ENCODE results near the gene MEOX2.

MEOX2 gene

GRCh38 chr7:15680446-15680845 lies 6.0 kb downstream of the MEOX2 start:
- no peak for DNase-seq

DNA sequence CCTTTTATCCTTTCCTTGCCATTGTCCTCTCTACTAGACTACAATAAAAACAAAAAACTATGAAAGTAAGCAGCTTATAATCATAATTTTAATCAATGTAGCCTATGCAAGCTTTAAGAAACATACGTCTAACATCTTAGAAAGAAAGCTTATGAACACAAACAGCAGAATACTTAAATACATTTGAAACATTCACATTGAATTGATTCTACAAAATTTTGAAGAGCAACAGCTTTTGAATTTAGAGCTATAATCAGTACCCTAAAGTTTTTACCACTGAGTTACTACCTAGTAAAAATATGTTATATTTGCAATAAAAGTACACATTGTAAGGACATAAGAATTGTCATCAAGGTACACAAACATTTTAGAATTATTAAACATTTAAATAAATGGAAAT lies 7.2 kb downstream of the MEOX2 start:
- DNase-seq: no peak

DNA sequence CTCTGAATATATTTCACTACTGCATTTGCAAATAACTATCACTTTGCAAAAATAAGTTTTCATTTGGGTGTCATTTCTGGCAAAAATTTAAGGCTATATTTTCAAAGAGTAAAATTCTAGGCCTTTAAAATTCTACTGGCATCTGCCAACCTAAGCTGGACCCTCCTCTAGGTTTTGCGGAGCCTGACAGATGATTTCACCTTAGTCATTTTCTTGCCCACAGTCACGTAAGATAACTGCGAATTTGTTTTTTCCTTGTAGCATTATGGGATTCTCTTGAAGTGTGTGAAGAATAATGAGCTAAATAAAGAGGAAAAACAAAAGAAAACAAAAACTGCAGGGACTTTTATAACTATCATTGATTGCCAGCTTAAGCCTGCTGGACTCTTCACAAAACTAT lies 7.8 kb downstream of the MEOX2 start:
- DNase-seq: no peak

DNA sequence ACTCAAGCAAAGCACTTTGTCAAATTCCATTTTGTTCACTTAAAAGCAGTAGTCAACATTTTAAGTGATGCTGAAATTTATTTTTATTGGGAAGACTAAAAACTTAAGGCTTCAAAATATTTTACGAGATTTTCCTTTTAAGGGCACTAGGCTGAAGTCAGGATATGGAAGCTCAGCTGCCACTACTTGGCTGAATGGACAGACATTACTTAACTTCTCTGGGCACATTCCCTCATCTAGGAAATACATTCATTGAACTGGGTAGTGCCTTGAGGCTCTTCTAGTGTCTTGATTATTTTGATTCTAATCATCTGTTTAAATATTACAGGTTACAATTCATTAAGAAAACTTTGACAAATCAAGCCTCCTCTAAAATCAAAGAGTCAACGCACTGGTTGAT lies 11.1 kb downstream of the MEOX2 start:
- no peak for DNase-seq

- no peak for DNase-seq
Observed at GRCh38 chr7:15674586-15674985, 11.9 kb downstream of the MEOX2 start.

- DNase-seq: no peak
Observed at GRCh38 chr7:15669443-15670090, 16.9 kb downstream of the MEOX2 start.

DNA sequence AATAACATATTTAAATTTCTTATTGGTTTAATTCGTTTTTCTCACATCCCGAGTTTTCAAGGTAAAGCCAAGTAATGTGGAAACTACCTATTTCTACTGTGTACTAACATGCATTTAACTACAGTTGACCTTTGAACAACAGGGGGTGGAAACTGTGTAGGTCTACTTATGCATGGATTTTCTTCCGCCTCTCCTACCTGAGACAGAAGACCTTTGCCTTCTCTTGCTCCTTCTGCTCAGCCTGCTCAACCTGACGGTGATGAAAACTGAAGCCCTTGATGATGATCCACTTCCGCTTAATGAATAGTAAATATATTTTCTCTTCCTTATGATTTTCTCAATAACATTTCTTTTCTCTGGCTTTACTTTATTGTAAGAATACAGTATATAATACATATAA lies 18.5 kb downstream of the MEOX2 start:
- DNase-seq: no peak

DNA sequence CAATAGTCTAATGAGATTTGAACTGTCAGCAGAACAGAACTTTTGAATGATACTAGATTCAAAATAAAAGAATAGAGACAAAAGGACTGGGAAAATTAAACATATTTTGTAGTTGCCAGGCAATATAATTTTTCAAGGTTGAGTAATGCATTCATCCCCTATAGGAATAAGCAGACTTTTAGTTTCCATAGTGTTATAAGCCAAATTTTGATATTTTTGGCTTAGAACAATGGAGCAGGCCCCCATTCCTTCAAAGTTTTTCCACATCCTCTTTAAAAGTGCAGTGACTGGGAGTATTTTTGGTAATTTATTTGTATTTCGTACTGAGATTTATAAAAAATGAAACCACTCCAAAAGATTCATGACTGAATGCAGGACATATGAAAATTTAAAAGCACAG lies 24.0 kb downstream of the MEOX2 start:
- DNase-seq: no peak

DNA sequence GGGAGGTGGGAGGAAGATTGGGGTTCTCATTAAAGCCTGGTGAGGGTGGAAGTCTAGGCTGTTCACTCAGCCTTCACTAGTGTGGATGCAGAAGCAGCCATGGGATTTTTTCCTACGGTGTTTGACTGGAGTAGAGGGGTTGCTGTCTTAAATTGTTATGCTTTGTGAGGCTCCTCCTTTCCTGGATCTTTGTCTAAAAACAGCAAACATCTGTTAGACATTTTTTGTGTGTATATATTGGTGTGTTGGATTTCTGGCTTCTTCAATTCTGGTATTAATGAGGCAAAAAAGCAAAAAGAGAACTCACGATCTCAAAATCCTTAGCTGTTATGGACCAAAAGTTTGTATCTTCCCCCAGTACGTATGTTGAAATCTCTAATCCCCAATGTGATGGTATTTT lies 28.2 kb downstream of the MEOX2 start:
- DNase-seq: no peak

DNA sequence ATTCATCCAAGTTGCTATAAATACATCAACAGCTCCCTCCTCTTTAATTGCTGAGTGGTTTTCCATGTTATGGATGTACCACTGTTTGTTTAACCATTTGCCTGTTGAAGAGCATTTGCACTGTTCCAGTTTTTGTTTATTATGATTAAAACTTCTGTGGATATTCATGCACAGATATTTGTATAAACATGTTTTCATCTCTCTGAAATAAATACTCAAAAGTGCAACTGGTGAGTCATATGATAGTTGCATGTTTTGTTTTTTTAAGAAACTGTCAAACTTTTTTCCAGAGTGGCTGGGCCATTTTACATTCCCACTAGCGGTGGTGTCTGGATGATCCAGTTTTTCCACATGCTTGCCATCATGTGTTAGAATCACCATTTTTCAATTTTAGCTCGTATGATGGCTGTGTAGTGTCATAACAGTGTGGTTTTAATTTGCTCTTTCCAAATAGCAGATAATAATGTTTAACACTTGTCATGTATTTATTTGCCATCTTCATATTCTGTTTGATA lies 33.6 kb downstream of the MEOX2 start:
- DNase-seq: no peak

- DNase-seq: no peak
Observed at GRCh38 chr7:15651693-15652092, 34.8 kb downstream of the MEOX2 start.

GRCh38 chr7:15650787-15651186 lies 35.7 kb downstream of the MEOX2 start:
- DNase-seq: no peak

GRCh38 chr7:15648461-15648961 lies 38.0 kb downstream of the MEOX2 start:
- DNase-seq: no peak

DNA sequence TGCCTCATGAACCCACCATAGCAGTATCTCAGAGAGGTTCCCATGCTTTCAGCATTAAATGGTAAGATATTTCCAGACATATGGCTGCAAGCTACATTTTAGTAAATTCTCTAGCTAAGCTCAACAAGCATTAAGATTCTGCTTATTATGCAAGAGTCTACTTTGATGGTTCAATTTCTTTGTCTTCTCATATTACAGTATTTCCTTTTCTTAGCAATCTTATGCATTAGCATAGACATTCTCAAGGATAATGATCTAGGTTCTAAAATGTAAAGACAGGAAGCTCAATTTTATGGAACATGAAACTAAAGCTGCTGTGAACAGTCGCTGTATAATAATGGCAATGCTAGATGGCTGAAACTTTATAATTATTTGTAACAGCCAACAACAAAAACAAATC lies 39.2 kb downstream of the MEOX2 start:
- no peak for DNase-seq

DNA sequence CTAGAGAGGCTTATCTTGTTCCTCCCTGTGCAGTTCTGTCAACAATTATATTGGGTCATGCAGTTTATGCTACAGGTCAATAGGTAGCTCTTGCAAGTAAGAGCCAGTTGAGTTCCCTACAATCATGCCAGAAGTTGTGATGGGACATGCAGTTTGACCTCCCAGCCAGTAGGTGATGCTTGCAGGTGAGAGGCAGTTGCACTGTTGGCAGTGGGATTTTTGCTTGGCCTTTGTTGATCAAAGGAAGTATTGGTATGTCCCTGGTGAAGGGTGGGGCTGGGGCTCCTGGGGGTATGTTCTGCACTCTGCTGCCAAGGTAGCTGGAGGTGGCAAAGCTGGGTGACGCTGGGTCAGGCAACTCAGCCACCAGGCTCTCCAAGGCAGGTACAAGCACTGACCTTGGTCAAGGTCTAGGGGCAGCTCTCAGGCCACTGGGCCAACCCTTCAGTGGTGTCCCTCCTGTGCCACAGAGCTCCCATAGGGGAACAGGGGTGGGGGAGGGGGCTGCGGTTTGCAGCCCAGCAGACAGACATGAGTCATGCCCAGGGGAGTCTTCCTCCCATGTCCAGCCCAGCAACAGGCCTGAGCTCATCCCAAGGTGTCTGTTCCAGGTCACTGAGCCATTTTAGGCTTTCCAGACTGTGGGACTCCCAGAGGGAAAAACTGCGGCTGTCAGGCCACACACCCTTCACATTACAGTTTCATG lies 43.3 kb downstream of the MEOX2 start:
- DNase-seq: no peak

DNA sequence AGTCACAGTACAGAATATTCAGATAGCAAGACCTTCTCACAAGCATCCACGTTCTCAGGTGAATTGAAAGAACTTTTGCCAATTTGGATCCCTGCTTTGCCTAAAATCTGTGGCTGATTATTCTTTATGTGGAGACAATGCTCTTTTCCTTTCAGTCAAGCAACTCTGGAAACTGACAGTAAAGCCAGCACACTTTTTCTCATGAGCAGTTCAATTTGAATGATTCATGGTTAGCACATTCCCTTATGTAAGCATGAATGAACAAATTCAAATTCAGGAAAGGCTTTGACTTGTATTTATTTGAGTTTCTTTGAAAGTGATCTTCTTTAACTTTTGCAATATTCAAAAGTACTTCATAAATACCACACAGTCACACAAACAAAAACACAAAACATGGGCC lies 57.6 kb downstream of the MEOX2 start:
- no peak for DNase-seq

DNA sequence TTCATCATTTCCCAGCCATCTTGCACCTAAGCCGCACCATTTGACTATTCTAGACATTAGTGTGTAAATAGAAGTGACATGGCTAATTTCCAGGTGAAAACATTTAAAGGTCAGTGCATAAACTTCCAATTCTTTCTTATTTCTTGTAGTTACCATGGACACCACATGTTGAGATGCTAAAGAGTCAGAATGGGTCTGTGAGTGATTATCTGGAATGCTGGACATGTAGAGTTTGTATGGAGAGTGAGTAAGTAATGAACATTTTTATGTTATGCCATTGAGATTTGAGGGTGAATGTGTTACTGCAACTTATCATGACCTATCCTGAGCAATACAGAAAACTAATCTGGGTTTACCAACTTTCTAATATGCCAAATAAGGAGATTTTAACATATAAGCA lies 60.4 kb downstream of the MEOX2 start:
- DNase-seq: no peak

DNA sequence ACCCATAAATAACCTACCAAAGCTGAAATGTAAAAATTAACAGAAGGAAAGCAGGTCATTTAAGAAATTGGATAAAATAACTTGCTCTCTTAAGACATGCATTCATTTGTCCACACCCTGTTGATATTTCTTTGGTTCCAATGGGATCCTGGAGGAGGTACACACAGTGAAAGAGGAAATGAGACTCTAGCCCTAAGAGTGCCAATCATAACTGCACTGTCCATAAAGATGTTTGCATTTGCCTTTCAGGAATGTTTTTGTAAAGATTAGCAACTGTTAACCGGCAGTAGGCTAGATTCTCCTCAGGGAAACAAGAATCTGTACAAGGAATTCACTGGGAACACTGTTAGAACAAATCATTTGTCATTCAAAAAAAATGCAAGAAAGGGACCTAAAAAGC lies 61.0 kb downstream of the MEOX2 start:
- no peak for DNase-seq

DNA sequence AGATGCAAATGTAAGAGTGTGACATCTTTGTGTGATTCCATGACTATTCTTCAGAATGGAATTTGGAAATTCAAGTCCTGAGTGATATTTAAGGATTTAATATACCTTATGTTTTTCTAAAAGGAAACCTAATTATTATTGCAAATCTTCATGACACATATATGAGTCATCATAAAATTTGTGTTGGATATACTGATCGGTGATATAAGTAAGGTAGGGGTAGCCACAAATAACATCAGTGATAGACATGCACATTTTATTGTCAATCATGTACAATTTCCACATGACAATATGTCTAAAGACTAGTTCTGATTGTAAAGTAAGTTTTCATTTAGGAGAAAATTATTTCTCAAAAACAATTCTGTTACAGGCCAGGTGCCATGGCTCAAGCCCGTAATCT lies 65.0 kb downstream of the MEOX2 start:
- no peak for DNase-seq

DNA sequence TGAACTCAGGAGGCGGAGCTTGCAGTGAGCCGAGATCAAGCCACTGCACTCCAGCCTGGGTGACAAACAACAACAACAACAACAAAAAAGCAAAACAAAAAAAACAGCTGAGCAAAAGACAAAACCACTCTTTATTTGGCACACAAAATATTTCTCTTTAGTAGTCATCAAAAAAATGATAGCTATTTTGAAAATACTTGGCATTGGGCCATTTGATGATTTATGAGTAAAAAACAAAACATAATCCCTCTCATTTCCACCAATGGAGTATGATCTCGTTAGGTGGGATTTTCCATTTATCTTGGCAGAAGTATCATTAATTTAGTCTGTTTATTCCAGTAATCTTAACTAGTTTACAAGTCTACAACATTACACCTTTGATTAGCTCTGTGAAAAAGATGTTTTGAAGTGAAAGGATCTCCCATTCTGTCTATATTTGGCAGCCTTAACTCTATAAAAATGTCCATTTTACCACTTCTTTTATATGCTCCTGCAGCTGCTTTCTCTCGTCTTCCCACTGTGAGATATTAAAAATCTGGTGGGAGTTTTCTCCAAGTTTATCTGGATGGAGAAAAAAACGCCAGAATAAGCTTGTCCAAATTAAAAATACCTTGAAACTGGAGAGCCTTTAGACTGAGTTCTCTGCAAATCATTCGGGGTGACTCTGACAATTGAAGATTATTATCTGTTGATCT lies 65.8 kb downstream of the MEOX2 start:
- no peak for DNase-seq

- no peak for DNase-seq
Observed at GRCh38 chr7:15618275-15618674, 68.2 kb downstream of the MEOX2 start.

DNA sequence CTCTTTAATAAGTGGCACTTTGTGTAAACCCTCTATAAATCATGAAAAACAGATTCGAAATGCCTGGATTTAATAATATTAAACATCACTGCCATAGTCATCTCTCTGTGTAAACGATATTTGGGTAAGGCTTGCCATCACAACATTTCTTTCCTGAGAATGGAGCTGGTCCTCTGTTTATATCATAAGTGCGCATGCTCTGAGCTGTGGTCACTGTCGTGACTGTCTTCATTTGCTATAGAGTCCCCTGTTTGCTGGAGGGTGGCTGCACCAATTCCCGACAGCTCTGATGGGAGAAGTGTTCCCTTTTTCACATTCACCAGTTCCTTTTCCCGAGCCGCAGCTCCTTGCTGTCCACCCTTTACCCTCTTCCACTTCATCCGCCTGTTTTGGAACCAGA lies 74.3 kb downstream of the MEOX2 start:
- DNase-seq: no peak

DNA sequence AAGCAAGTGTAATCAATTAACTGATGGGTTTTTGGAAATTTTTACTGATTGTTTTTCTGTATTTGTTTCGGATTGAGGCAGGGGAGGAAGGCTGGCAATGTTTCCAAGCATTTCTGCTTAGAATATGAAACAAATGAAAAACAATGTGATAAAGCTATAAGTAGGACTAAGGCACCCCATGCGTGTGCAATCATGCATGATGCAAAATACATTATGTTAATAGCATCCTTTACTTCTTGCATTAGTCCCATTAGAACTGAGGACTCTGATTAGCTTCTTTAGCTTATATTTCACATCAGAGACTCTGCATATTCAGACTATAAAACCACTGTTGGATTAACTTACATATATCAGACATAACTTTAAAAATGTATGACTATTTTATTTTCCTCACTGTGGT lies 76.0 kb downstream of the MEOX2 start:
- DNase-seq: no peak

DNA sequence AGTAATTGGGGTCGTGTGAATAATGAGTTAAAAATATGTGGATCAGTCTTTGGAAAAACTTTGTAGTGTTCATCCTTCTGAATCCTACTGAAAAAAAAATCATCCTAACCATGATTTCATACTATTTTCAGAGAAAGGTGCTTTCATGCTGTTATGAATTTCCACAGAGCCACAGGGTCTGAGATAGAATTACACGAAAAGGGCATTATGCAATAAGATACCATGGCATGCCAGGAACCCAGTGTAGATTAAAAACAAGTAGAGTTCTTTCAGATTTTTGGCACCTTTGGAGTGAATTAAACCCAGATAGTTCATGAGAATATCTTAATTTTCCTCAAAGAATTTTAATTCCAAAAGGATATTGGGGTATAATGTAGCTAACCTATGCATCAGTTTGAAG lies 77.2 kb downstream of the MEOX2 start:
- DNase-seq: no peak
